ENCODE measurements around the gene ADAMTS18. TPM values are rescaled to one million over a fixed set of nuclear protein-coding genes. Genes with fewer than 3 reads are reported as not detected.
"Not testable (repeated sequence)": the region's sequence is repeated elsewhere in the genome, so short reads cannot be mapped to it uniquely, and the experiment has no call there.

The ADAMTS18 gene
- total RNA-seq, 1 donor from 2014 or later = 2.5 TPM

DNA sequence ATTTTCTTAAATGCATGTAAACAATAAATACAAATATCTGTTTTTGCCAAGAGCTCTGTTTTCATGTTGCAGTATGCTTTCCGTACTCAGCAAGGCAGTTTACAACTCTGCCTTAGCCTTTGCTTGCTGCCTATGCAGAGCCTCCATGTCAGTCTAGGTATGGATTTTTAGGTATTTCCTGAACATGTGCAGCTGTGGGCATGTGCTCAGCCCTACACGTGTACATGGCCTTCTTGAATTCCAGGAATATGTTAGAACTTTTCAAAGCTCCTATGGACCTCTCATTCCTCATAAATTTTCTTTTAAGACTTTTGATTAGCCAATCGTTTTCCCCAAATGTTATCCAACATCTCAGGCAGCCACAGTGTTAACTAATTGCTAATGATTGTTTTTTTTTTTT is 171.9 kb downstream of the ADAMTS18 start:
- Histone ChIP-seq H3K36me3 (ENCODE audit: insufficient read depth, low read length) (no peaks in the 10 kb centered on the region), H2AFZ (ENCODE audit: low read depth, low read length) (no peak overlapping the region), H3K4me2 (ENCODE audit: low read length) (no peak overlapping the region), H3K27me3 (ENCODE audit: insufficient read depth, low read length) (no peaks in the 10 kb centered on the region), H3K79me2 (ENCODE audit: insufficient read depth, low read length) (no peaks in the 10 kb centered on the region), H3K9me3 (ENCODE audit: insufficient read depth, low read depth, low read length) (no peaks in the 10 kb centered on the region), H3K9ac (ENCODE audit: low read length) (no peak overlapping the region), H3K4me3 (ENCODE audit: insufficient read depth, low read depth, low read length) (no peak overlapping the region), H3K27ac (ENCODE audit: low read depth, low read length) (no peak overlapping the region), H4K20me1 (ENCODE audit: insufficient read depth, low read length) (no peaks in the 10 kb centered on the region), H3K4me1 (ENCODE audit: insufficient read depth, low read length) (no peaks in the 10 kb centered on the region)
- Mint-ChIP-seq H3K4me3 (ENCODE audit: unreplicated experiment) (no peak overlapping the region), H3K36me3 (ENCODE audit: low read depth, unreplicated experiment) (no peaks in the 10 kb centered on the region), H3K27ac (ENCODE audit: unreplicated experiment) (no peak overlapping the region), H3K9me3 (ENCODE audit: unreplicated experiment) (no peaks in the 10 kb centered on the region), H3K4me1 (ENCODE audit: low read depth, unreplicated experiment) (peaks cover 6% of the 10 kb centered on the region), H3K27me3 (ENCODE audit: low read depth, unreplicated experiment) (no peaks in the 10 kb centered on the region)
- TF ChIP-seq CTCF (IDR thresholded peaks at IDR 0.05; ENCODE audit: insufficient read depth, low read depth, low read length) (no peak), EZH2 (IDR thresholded peaks at IDR 0.05; ENCODE audit: insufficient read depth, low read length) (no peak)
- no peak for DNase-seq (ENCODE audit: low read depth)
- no peak for FAIRE-seq

- Mint-ChIP-seq H3K4me3 (ENCODE audit: unreplicated experiment) (no peak overlapping the region), H3K27ac (ENCODE audit: unreplicated experiment) (no peak overlapping the region), H3K27me3 (ENCODE audit: low read depth, unreplicated experiment) (no peaks in the 10 kb centered on the region), H3K9me3 (ENCODE audit: unreplicated experiment) (no peaks in the 10 kb centered on the region), H3K36me3 (ENCODE audit: low read depth, unreplicated experiment) (no peaks in the 10 kb centered on the region), H3K4me1 (ENCODE audit: low read depth, unreplicated experiment) (no peaks in the 10 kb centered on the region)
- FAIRE-seq = no peak
- Histone ChIP-seq H3K79me2 (ENCODE audit: insufficient read depth, low read length) (no peaks in the 10 kb centered on the region), H3K27ac (ENCODE audit: low read depth, low read length) (no peak overlapping the region), H4K20me1 (ENCODE audit: insufficient read depth, low read length) (no peaks in the 10 kb centered on the region), H3K4me3 (ENCODE audit: insufficient read depth, low read depth, low read length) (no peak overlapping the region), H3K36me3 (ENCODE audit: insufficient read depth, low read length) (no peaks in the 10 kb centered on the region), H3K9me3 (ENCODE audit: insufficient read depth, low read depth, low read length) (no peaks in the 10 kb centered on the region), H3K27me3 (ENCODE audit: insufficient read depth, low read length) (no peaks in the 10 kb centered on the region), H3K9ac (ENCODE audit: low read length) (no peak overlapping the region), H2AFZ (ENCODE audit: low read depth, low read length) (no peak overlapping the region), H3K4me2 (ENCODE audit: low read length) (no peak overlapping the region), H3K4me1 (ENCODE audit: insufficient read depth, low read length) (no peaks in the 10 kb centered on the region)
- peak; percentile 25 for DNase-seq (ENCODE audit: low read depth)
- TF ChIP-seq CTCF (IDR thresholded peaks at IDR 0.05; ENCODE audit: insufficient read depth, low read depth, low read length) = no peak
- TF ChIP-seq EZH2 (IDR thresholded peaks at IDR 0.05; ENCODE audit: insufficient read depth, low read length) = no peak
Observed at GRCh38 chr16:77250400-77250799, 184.4 kb downstream of the ADAMTS18 start.

- H3K27me3 ChIP-seq (ENCODE audit: insufficient read depth, low read length) = no peaks in the 10 kb centered on the region
- no peaks in the 10 kb centered on the region for H4K20me1 ChIP-seq (ENCODE audit: insufficient read depth, low read length)
- H2AFZ ChIP-seq (ENCODE audit: low read depth, low read length) = no peak overlapping the region
- DNase-seq (ENCODE audit: low read depth) (no peak), FAIRE-seq (no peak)
- no peaks in the 10 kb centered on the region for H3K4me1 ChIP-seq (ENCODE audit: insufficient read depth, low read length)
- TF ChIP-seq EZH2 (IDR thresholded peaks at IDR 0.05; ENCODE audit: insufficient read depth, low read length) = no peak
- no peak for TF ChIP-seq CTCF (IDR thresholded peaks at IDR 0.05; ENCODE audit: insufficient read depth, low read depth, low read length)
- peaks cover 3% of the 10 kb centered on the region for H3K27me3 Mint-ChIP-seq (ENCODE audit: low read depth, unreplicated experiment)
- no peak overlapping the region for H3K4me3 Mint-ChIP-seq (ENCODE audit: unreplicated experiment)
- no peaks in the 10 kb centered on the region for H3K36me3 ChIP-seq (ENCODE audit: insufficient read depth, low read length)
- H3K9me3 Mint-ChIP-seq (ENCODE audit: unreplicated experiment) = peaks cover 2% of the 10 kb centered on the region
- H3K4me2 ChIP-seq (ENCODE audit: low read length) = no peak overlapping the region
- no peak overlapping the region for H3K27ac ChIP-seq (ENCODE audit: low read depth, low read length)
- H3K4me3 ChIP-seq (ENCODE audit: insufficient read depth, low read depth, low read length) = no peak overlapping the region
- H3K27ac Mint-ChIP-seq (ENCODE audit: unreplicated experiment) = no peak overlapping the region
- H3K36me3 Mint-ChIP-seq (ENCODE audit: low read depth, unreplicated experiment) = no peaks in the 10 kb centered on the region
- no peaks in the 10 kb centered on the region for H3K4me1 Mint-ChIP-seq (ENCODE audit: low read depth, unreplicated experiment)
- no peaks in the 10 kb centered on the region for H3K79me2 ChIP-seq (ENCODE audit: insufficient read depth, low read length)
- no peaks in the 10 kb centered on the region for H3K9me3 ChIP-seq (ENCODE audit: insufficient read depth, low read depth, low read length)
- no peak overlapping the region for H3K9ac ChIP-seq (ENCODE audit: low read length)
Observed at GRCh38 chr16:77246150-77246549, 188.7 kb downstream of the ADAMTS18 start.

GRCh38 chr16:77242471-77242870 is 192.4 kb downstream of the ADAMTS18 start:
- H3K27me3 ChIP-seq (ENCODE audit: insufficient read depth, low read length); H3K27ac ChIP-seq (ENCODE audit: low read depth, low read length); DNase-seq (ENCODE audit: low read depth); H3K27ac Mint-ChIP-seq (ENCODE audit: unreplicated experiment); H3K4me2 ChIP-seq (ENCODE audit: low read length); H3K9ac ChIP-seq (ENCODE audit: low read length); H3K79me2 ChIP-seq (ENCODE audit: insufficient read depth, low read length); H3K9me3 Mint-ChIP-seq (ENCODE audit: unreplicated experiment); H3K9me3 ChIP-seq (ENCODE audit: insufficient read depth, low read depth, low read length); H4K20me1 ChIP-seq (ENCODE audit: insufficient read depth, low read length); H3K4me1 Mint-ChIP-seq (ENCODE audit: low read depth, unreplicated experiment); H2AFZ ChIP-seq (ENCODE audit: low read depth, low read length); H3K36me3 Mint-ChIP-seq (ENCODE audit: low read depth, unreplicated experiment); H3K4me3 Mint-ChIP-seq (ENCODE audit: unreplicated experiment); H3K4me3 ChIP-seq (ENCODE audit: insufficient read depth, low read depth, low read length); H3K27me3 Mint-ChIP-seq (ENCODE audit: low read depth, unreplicated experiment); H3K4me1 ChIP-seq (ENCODE audit: insufficient read depth, low read length); H3K36me3 ChIP-seq (ENCODE audit: insufficient read depth, low read length); FAIRE-seq: not testable (repeated sequence)
